Nephron progenitor cell (in vitro differentiated cells): ENCODE data around the gene WBP11.

Experiments
- DNase-seq: peaks from one replicate; pipeline ENCODE4 v3.0.0; 2021
- H3K27ac Mint-ChIP-seq: 2 replicates; pipeline ENCODE4 v1.8.0; 2021; ENCODE audit warnings: mild to moderate bottlenecking, moderate library complexity, mixed read lengths
- H3K27me3 Mint-ChIP-seq: 2 replicates; pipeline ENCODE4 v1.8.0; 2021; ENCODE audit warnings: mild to moderate bottlenecking, low read depth, mixed read lengths; ENCODE audit not compliant: poor library complexity
- H3K36me3 Mint-ChIP-seq: 2 replicates; pipeline ENCODE4 v1.8.0; 2021; ENCODE audit warnings: low read depth, mixed read lengths
- H3K4me1 Mint-ChIP-seq: 2 replicates; pipeline ENCODE4 v1.8.0; 2021; ENCODE audit warnings: mixed read lengths
- H3K4me3 Mint-ChIP-seq: 2 replicates; pipeline ENCODE4 v1.8.0; 2021; ENCODE audit warnings: mild to moderate bottlenecking, moderate library complexity, mixed read lengths
- H3K9me3 Mint-ChIP-seq: 2 replicates; pipeline ENCODE4 v1.8.0; 2021; ENCODE audit warnings: mild to moderate bottlenecking, moderate library complexity, mixed read lengths
- TF ChIP-seq, protein P1 (sequence below): fragments of 200-600 bp; sonication (generic); IDR thresholded peaks from 2 replicates; pipeline ENCODE4 v1.5.0; 2021; ENCODE audit warnings: antibody characterized with exemption

The WBP11 gene

DNA sequence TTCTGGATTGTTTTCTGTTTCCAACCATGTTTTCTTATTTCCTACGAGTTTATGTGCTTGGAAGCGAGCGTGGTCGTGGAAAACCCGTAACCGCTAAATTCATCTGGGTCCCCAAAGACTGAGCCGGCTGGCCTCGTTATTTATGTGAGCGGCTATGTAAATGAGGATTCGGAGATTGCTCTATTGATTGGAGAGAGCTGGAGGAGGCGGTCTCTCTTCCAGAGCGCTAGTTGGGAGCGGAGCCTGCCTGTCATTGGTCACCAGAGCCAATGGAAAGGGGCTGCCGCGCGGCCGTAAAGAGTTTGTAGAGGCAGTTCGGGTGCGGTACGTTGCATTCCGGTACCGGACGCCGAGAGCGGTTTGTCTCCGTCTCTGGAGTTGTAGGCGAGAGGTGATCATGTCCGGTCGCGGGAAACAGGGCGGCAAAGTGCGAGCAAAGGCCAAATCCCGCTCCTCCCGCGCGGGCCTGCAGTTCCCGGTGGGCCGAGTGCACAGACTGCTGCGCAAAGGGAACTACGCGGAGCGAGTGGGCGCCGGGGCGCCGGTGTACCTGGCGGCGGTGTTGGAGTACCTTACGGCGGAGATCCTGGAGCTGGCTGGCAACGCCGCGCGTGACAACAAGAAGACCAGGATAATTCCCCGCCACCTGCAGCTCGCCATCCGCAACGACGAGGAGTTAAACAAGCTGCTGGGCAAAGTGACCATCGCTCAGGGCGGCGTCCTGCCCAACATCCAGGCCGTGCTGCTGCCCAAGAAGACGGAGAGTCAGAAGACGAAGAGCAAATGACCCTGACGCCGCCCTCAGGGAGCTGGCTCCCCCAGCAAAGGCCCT lies 29.0 kb downstream of the WBP11 start:
- TF ChIP-seq, protein P1, sequence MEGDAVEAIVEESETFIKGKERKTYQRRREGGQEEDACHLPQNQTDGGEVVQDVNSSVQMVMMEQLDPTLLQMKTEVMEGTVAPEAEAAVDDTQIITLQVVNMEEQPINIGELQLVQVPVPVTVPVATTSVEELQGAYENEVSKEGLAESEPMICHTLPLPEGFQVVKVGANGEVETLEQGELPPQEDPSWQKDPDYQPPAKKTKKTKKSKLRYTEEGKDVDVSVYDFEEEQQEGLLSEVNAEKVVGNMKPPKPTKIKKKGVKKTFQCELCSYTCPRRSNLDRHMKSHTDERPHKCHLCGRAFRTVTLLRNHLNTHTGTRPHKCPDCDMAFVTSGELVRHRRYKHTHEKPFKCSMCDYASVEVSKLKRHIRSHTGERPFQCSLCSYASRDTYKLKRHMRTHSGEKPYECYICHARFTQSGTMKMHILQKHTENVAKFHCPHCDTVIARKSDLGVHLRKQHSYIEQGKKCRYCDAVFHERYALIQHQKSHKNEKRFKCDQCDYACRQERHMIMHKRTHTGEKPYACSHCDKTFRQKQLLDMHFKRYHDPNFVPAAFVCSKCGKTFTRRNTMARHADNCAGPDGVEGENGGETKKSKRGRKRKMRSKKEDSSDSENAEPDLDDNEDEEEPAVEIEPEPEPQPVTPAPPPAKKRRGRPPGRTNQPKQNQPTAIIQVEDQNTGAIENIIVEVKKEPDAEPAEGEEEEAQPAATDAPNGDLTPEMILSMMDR = no peak
- peaks cover 63% of the 10 kb centered on the region for H3K4me1 Mint-ChIP-seq
- peak overlapping the region; percentile 99 for H3K27ac Mint-ChIP-seq
- DNase-seq = peak; percentile 88
- no peaks in the 10 kb centered on the region for H3K36me3 Mint-ChIP-seq
- peak overlapping the region; percentile 99 for H3K4me3 Mint-ChIP-seq
- peaks cover 6% of the 10 kb centered on the region for H3K27me3 Mint-ChIP-seq
- peaks cover 4% of the 10 kb centered on the region for H3K9me3 Mint-ChIP-seq

DNA sequence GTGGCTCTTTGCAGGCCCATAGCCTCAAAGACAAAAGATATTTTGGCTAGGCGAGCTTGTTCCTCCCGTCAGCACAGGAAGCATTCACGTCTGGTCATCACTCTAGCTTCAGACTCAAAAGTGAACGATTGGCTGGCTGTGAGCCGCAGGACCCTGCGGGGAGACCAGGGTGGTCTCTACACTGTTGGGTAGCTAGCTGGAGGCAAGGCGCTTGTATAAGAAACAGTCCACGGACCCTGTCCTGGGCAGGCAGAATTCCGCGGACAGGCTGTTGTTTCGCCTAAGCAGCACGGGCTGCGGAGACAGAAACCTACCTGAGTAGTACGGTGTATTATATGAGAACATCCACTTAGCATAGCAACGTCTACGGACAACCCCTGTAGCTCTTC lies 29.6 kb downstream of the WBP11 start:
- H3K9me3 Mint-ChIP-seq = peaks cover 4% of the 10 kb centered on the region
- peak overlapping the region; percentile 99 for H3K27ac Mint-ChIP-seq
- H3K36me3 Mint-ChIP-seq = no peaks in the 10 kb centered on the region
- TF ChIP-seq, protein P1 = no peak
- peak overlapping the region; percentile 99 for H3K4me3 Mint-ChIP-seq
- peak; percentile 52 for DNase-seq
- peaks cover 6% of the 10 kb centered on the region for H3K27me3 Mint-ChIP-seq
- H3K4me1 Mint-ChIP-seq = peaks cover 69% of the 10 kb centered on the region

DNA sequence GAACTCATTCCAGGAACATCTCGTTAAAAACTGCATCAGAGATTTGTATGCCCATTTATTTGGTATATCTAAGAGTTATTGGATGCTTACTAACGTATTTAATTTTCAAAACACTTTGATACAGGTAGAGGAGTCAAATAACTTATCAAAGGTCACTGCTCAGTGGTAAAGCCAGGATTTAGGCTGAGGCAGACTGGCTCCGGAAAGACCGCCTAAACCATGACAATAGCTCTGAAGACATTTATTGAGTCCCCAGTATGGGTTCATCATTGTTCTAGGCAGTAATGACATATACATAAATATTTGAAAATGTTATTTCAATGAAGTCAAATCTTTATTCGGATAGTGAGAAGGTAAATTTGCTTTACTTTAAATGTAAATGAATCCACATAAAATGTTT lies 30.3 kb downstream of the WBP11 start:
- no peak for DNase-seq
- H3K27ac Mint-ChIP-seq = peak overlapping the region; percentile 32
- H3K4me3 Mint-ChIP-seq = peak overlapping the region; percentile 99
- H3K4me1 Mint-ChIP-seq = peaks cover 69% of the 10 kb centered on the region
- H3K9me3 Mint-ChIP-seq = peaks cover 4% of the 10 kb centered on the region
- TF ChIP-seq, protein P1 = no peak
- H3K27me3 Mint-ChIP-seq = peaks cover 6% of the 10 kb centered on the region
- peaks cover 1% of the 10 kb centered on the region for H3K36me3 Mint-ChIP-seq

DNA sequence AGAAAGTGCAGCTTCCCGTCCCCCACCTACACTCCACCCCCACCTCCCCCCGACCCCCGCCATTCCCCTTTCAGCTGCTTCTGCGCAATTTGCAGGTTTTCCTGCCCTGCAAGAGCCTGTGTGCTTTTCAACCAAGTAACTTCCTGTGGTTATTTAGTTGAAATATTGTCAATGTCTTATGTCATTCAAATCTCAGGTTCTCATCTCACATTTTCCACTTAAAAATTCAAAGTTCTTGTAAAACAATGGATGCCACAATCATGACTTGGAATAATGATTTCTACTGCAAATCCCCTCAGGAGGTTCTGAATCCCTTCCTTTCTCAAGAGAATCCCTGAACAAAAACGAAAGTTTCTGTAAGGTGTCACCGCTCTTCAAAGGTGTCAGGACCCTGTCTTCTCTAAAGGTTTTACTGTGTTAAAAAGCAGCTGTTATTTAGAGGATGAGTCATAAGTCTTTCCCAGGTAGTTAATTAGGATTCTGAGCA lies 31.6 kb downstream of the WBP11 start:
- TF ChIP-seq, protein P1 = no peak
- Mint-ChIP-seq H3K9me3 (peaks cover 16% of the 10 kb centered on the region), H3K4me1 (peaks cover 68% of the 10 kb centered on the region), H3K27me3 (peaks cover 6% of the 10 kb centered on the region), H3K4me3 (peak overlapping the region; percentile 99), H3K27ac (peak overlapping the region; percentile 94), H3K36me3 (peaks cover 14% of the 10 kb centered on the region)
- DNase-seq = peak; percentile 25

DNA sequence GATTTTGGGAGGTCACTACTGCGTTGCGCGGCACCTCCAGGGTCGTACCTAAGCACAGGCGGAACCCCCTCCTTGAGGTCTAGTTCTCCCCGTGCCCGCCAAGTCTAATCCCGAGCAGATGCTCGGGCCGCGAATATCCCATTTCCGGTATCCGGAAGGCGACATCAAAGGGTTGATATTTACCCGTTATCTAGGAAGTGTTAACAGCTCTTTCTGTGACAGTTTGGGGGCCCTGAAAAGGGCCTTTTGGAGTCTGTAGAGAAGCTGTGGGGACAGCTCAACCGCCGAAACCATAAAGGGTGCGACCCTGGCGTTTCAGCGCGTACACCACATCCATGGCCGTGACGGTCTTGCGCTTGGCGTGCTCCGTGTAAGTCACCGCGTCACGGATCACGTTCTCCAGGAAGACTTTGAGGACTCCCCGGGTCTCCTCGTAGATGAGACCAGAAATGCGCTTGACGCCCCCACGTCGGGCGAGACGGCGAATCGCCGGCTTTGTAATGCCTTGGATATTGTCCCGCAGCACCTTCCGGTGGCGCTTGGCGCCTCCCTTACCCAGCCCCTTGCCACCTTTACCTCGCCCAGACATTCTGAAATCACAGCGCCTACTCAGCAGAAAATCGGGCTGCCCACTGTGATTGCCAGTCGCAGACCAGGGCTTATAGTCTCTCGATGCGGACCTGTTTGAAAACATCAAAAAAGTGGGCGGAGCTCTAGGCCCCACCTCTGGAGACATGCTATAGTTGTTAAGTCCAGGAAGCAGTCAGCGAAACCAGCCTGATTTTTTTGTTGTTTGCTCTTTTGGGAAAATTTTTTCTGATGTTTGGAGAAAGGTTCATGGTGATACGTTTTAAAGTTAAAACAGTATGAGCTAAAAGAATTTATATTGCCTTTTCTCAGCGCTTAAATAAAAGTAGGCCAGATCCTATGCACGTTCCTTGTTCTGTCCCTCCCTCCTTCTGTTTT lies 32.5 kb downstream of the WBP11 start:
- peaks cover 22% of the 10 kb centered on the region for H3K9me3 Mint-ChIP-seq
- peaks cover 6% of the 10 kb centered on the region for H3K27me3 Mint-ChIP-seq
- H3K36me3 Mint-ChIP-seq = peaks cover 23% of the 10 kb centered on the region
- peak overlapping the region; percentile 99 for H3K27ac Mint-ChIP-seq
- H3K4me1 Mint-ChIP-seq = peaks cover 59% of the 10 kb centered on the region
- TF ChIP-seq, protein P1 = no peak
- peak overlapping the region; percentile 99 for H3K4me3 Mint-ChIP-seq
- peak; percentile 82 for DNase-seq
